Measurements from ENCODE around the gene PCBP3. TPM values are rescaled to one million over a fixed set of nuclear protein-coding genes. Genes with fewer than 3 reads are reported as not detected.
"Not testable (repeated sequence)": the region's sequence is repeated elsewhere in the genome, so short reads cannot be mapped to it uniquely, and the experiment has no call there.

Gene PCBP3
- total RNA-seq, 1 donor from 2014 or later: 3.8 TPM

GRCh38 chr21:45894906-45895777, 251.6 kb downstream of the PCBP3 start:
- no peak for TF ChIP-seq CTCF (IDR thresholded peaks at IDR 0.05)
- H3K4me1 ChIP-seq: no peaks in the 10 kb centered on the region
- H3K9me3 ChIP-seq: no peaks in the 10 kb centered on the region
- no peak overlapping the region for H3K27ac ChIP-seq
- ATAC-seq (no peak), DNase-seq (no peak)
- no peak overlapping the region for H3K4me3 ChIP-seq
- no peaks in the 10 kb centered on the region for H3K36me3 ChIP-seq
- H3K27me3 ChIP-seq: no peaks in the 10 kb centered on the region
- intact Hi-C loops (cut with DNase I): no loop called here

GRCh38 chr21:45895778-45896370, 252.3 kb downstream of the PCBP3 start:
- TF ChIP-seq CTCF (IDR thresholded peaks at IDR 0.05): no peak
- H3K27me3 ChIP-seq: no peaks in the 10 kb centered on the region
- ATAC-seq (no peak), DNase-seq (no peak)
- H3K4me3 ChIP-seq: no peak overlapping the region
- no peaks in the 10 kb centered on the region for H3K9me3 ChIP-seq
- H3K4me1 ChIP-seq: no peaks in the 10 kb centered on the region
- no peaks in the 10 kb centered on the region for H3K36me3 ChIP-seq
- intact Hi-C loops (cut with DNase I): no loop called here
- no peak overlapping the region for H3K27ac ChIP-seq

DNA sequence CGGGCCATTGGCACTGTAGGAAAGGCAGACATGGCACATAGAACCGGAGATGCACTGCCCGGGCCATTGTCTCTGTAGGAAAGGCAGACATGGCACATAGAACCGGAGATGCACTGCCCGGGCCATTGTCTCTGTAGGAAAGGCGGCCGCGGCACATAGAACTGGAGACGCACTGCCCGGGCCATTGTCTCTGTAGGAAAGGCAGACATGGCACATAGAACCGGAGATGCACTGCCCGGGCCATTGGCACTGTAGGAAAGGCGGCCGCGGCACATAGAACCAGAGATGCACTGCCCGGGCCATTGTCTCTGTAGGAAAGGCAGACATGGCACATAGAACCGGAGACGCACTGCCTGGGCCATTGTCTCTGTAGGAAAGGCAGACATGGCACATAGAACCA, 252.9 kb downstream of the PCBP3 start:
- intact Hi-C loops (cut with DNase I); H3K9me3 ChIP-seq; H3K27ac ChIP-seq; H3K36me3 ChIP-seq; ATAC-seq; H3K4me3 ChIP-seq; H3K27me3 ChIP-seq; H3K4me1 ChIP-seq; DNase-seq: not testable (repeated sequence)

GRCh38 chr21:45897191-45898027, 253.9 kb downstream of the PCBP3 start:
- Histone ChIP-seq H3K4me3 (no peak overlapping the region), H3K27ac (no peak overlapping the region), H3K27me3 (no peaks in the 10 kb centered on the region), H3K36me3 (no peaks in the 10 kb centered on the region), H3K4me1 (no peaks in the 10 kb centered on the region), H3K9me3 (no peaks in the 10 kb centered on the region)
- no peak for DNase-seq
- no peak for ATAC-seq
- no peak for TF ChIP-seq CTCF (IDR thresholded peaks at IDR 0.05)
- intact Hi-C loops (cut with DNase I): no loop called here

DNA sequence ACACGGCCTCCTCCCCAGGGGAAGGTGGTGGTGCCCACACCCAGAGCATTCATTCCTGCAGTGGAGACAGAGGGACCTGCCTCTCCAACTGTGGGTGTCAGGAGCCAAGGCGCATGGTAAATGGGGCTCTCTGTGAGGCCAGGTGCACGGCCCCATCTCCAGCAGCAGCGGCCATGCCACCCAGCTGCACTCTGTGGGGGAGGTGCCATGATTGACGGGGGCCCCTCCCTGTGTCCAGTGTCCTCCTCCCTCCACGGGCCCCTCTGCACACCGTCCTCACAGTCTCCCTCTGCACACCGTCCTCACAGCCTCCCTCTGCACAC, 254.5 kb downstream of the PCBP3 start:
- Histone ChIP-seq H3K27ac (no peak overlapping the region), H3K36me3 (no peaks in the 10 kb centered on the region), H3K9me3 (no peaks in the 10 kb centered on the region), H3K4me3 (no peak overlapping the region), H3K4me1 (no peaks in the 10 kb centered on the region), H3K27me3 (no peaks in the 10 kb centered on the region)
- DNase-seq (no peak), ATAC-seq (no peak)
- TF ChIP-seq CTCF (IDR thresholded peaks at IDR 0.05): no peak
- intact Hi-C loops (cut with DNase I): no loop called here

GRCh38 chr21:45898781-45899180, 255.3 kb downstream of the PCBP3 start:
- no peak for TF ChIP-seq CTCF (IDR thresholded peaks at IDR 0.05)
- H3K36me3 ChIP-seq: no peaks in the 10 kb centered on the region
- intact Hi-C loops (cut with DNase I): no loop called here
- DNase-seq (no peak), ATAC-seq (no peak)
- no peak overlapping the region for H3K27ac ChIP-seq
- no peaks in the 10 kb centered on the region for H3K9me3 ChIP-seq
- no peaks in the 10 kb centered on the region for H3K27me3 ChIP-seq
- H3K4me3 ChIP-seq: no peak overlapping the region
- no peaks in the 10 kb centered on the region for H3K4me1 ChIP-seq
